ENCODE measurements around the gene CEACAM21. TPM values are rescaled to one million over a fixed set of nuclear protein-coding genes. Genes with fewer than 3 reads are reported as not detected.

The CEACAM21 gene
- total RNA-seq, 4 donors from 2014 or later = 0.56 to 34.8 (median 2.6) TPM; not detected in 1

- no peaks in the 10 kb centered on the region for H3K4me1 ChIP-seq
- H3K27me3 ChIP-seq = no peaks in the 10 kb centered on the region
- DNase-seq = no peak
- H3K4me3 ChIP-seq (replicated peaks in 1 of 3) = no peak overlapping the region
- intact Hi-C loops (cut with DNase I) = no loop called here
- no peak for TF ChIP-seq POLR2A (IDR thresholded peaks at IDR 0.05)
- TF ChIP-seq, protein P1, sequence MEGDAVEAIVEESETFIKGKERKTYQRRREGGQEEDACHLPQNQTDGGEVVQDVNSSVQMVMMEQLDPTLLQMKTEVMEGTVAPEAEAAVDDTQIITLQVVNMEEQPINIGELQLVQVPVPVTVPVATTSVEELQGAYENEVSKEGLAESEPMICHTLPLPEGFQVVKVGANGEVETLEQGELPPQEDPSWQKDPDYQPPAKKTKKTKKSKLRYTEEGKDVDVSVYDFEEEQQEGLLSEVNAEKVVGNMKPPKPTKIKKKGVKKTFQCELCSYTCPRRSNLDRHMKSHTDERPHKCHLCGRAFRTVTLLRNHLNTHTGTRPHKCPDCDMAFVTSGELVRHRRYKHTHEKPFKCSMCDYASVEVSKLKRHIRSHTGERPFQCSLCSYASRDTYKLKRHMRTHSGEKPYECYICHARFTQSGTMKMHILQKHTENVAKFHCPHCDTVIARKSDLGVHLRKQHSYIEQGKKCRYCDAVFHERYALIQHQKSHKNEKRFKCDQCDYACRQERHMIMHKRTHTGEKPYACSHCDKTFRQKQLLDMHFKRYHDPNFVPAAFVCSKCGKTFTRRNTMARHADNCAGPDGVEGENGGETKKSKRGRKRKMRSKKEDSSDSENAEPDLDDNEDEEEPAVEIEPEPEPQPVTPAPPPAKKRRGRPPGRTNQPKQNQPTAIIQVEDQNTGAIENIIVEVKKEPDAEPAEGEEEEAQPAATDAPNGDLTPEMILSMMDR (IDR thresholded peaks at IDR 0.05) = no peak
- no peak overlapping the region for H3K27ac ChIP-seq
- WGBS, 2 donors = 81 to 84% methylated on average over 5 of the region's 5 CpGs
- no peaks in the 10 kb centered on the region for H3K9me3 ChIP-seq
- H3K36me3 ChIP-seq = no peaks in the 10 kb centered on the region
Measured at GRCh38 chr19:41606215-41606837, 30.4 kb downstream of the CEACAM21 start.

- H3K4me3 ChIP-seq (replicated peaks in 1 of 3) = no peak overlapping the region
- TF ChIP-seq POLR2A (IDR thresholded peaks at IDR 0.05) = no peak
- TF ChIP-seq, protein P1 (IDR thresholded peaks at IDR 0.05) = no peak
- H3K36me3 ChIP-seq = no peaks in the 10 kb centered on the region
- 76 to 79% methylated on average over 1 of the region's 1 CpG for WGBS, 2 donors
- no peaks in the 10 kb centered on the region for H3K4me1 ChIP-seq
- H3K9me3 ChIP-seq = no peaks in the 10 kb centered on the region
- H3K27ac ChIP-seq = no peak overlapping the region
- intact Hi-C loops (cut with DNase I) = no loop called here
- no peak for DNase-seq
- H3K27me3 ChIP-seq = no peaks in the 10 kb centered on the region
Measured at GRCh38 chr19:41607668-41608067, 31.7 kb downstream of the CEACAM21 start.

- Histone ChIP-seq H3K27me3 (no peaks in the 10 kb centered on the region), H3K4me1 (no peaks in the 10 kb centered on the region), H3K36me3 (no peaks in the 10 kb centered on the region), H3K9me3 (no peaks in the 10 kb centered on the region), H3K27ac (no peak overlapping the region), H3K4me3 (replicated peaks in 1 of 3) (no peak overlapping the region)
- intact Hi-C loops (cut with DNase I) = no loop called here
- DNase-seq = no peak
- TF ChIP-seq, protein P1 (IDR thresholded peaks at IDR 0.05) = no peak
- TF ChIP-seq POLR2A (IDR thresholded peaks at IDR 0.05) = no peak
Measured at GRCh38 chr19:41610789-41611188, 34.8 kb downstream of the CEACAM21 start.

DNA sequence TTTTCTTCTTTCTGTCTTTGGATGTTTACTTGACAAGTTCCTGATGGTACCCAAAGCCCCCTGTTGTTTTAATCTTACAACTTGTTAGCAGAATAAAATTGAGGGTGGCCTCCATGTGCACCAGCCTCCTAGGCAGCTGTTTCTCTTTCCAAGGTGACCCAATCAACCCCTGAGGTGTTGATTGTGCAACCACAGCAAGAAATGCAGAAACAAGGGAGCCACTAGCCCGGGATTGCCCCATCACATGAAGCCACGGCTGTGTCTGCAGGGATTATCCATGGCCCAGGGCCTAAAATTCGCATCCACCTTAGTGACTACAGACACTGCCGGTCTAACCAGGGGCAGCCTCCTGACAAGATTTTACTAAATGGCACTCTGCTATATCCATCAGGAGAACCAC lies 36.5 kb downstream of the CEACAM21 start:
- Histone ChIP-seq H3K27ac (no peak overlapping the region), H3K9me3 (no peaks in the 10 kb centered on the region), H3K27me3 (no peaks in the 10 kb centered on the region), H3K4me1 (no peaks in the 10 kb centered on the region), H3K36me3 (no peaks in the 10 kb centered on the region), H3K4me3 (replicated peaks in 1 of 3) (no peak overlapping the region)
- 71 to 74% methylated on average over 4 of the region's 4 CpGs for WGBS, 2 donors
- intact Hi-C loops (cut with DNase I) = no loop called here
- DNase-seq = no peak
- TF ChIP-seq POLR2A (IDR thresholded peaks at IDR 0.05) = no peak
- TF ChIP-seq, protein P1 (IDR thresholded peaks at IDR 0.05) = no peak

- no peak for DNase-seq
- H3K27me3 ChIP-seq = no peaks in the 10 kb centered on the region
- no peak for TF ChIP-seq POLR2A (IDR thresholded peaks at IDR 0.05)
- TF ChIP-seq, protein P1 (IDR thresholded peaks at IDR 0.05) = no peak
- intact Hi-C loops (cut with DNase I) = no loop called here
- no peaks in the 10 kb centered on the region for H3K4me1 ChIP-seq
- H3K9me3 ChIP-seq = no peaks in the 10 kb centered on the region
- no peak overlapping the region for H3K27ac ChIP-seq
- WGBS, 2 donors = 74 to 77% methylated on average over 3 to 4 of the region's 4 CpGs
- H3K4me3 ChIP-seq (replicated peaks in 1 of 3) = no peak overlapping the region
- no peaks in the 10 kb centered on the region for H3K36me3 ChIP-seq
Measured at GRCh38 chr19:41615207-41615606, 39.2 kb downstream of the CEACAM21 start.
